D721Med (cell line): ENCODE data around the gene CCT6A.
"Not testable (repeated sequence)": the region's sequence is repeated elsewhere in the genome, so short reads cannot be mapped to it uniquely, and the experiment has no call there.

ENCODE experiments used
- DNase-seq: peaks from one replicate; pipeline ENCODE4 v3.0.0; 2011; ENCODE audit warnings: low spot score; ENCODE audit not compliant: insufficient read length
- FAIRE-seq: peaks from 2 replicates; lab custom pipeline; 2011; peaks lifted over from hg19 to GRCh38; lab: Jason Lieb, UNC
- CTCF ChIP-seq: IDR thresholded peaks from 2 replicates; pipeline ENCODE4 v1.5.1; 2012; ENCODE audit warnings: mild to moderate bottlenecking, control low read depth; ENCODE audit not compliant: insufficient read depth; ENCODE audit errors: missing control alignments

Gene CCT6A

GRCh38 chr7:56097700-56098099 is 46.1 kb downstream of the CCT6A start:
- DNase-seq (no peak), FAIRE-seq (no peak)
- TF ChIP-seq CTCF, result no peak

GRCh38 chr7:56098187-56099008 is 46.8 kb downstream of the CCT6A start:
- DNase-seq, FAIRE-seq: not testable (repeated sequence)

GRCh38 chr7:56099653-56100052 is 48.1 kb downstream of the CCT6A start:
- TF ChIP-seq CTCF, result no peak
- DNase-seq, result no peak
- FAIRE-seq, result no peak

- not testable (repeated sequence) for DNase-seq, FAIRE-seq
These were observed 52.6 kb downstream of the CCT6A start for GRCh38 chr7:56104138-56104537.

GRCh38 chr7:56105508-56105907 is 53.9 kb downstream of the CCT6A start:
- TF ChIP-seq CTCF, result no peak
- no peak for FAIRE-seq
- no peak for DNase-seq

- FAIRE-seq (peak; percentile 63), DNase-seq (peak; percentile 87)
- TF ChIP-seq CTCF, result no peak
These were observed 54.8 kb downstream of the CCT6A start, which contains the start of gene CHCHD2 for GRCh38 chr7:56106108-56107073. Gene CHCHD2, minus strand, starts transcription at chr7:56106476. Its CDS starts 63 bp downstream, at chr7:56106413.

DNA sequence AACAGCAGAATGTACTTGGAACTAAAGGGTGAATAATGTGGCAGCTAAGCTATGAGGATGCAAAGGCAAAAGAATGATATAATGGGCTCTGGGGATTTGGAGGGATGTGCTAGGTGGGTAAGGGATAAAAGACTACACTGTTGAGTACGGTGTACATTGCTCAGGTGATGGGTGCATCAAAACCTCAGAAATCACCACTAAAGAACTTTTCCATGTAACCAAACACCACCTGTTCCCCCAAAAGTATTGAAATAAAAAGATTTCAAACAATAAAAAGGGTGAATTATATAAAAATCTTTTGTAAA is 56.3 kb downstream of the CCT6A start:
- DNase-seq (no peak), FAIRE-seq (no peak)
- no peak for TF ChIP-seq CTCF

DNA sequence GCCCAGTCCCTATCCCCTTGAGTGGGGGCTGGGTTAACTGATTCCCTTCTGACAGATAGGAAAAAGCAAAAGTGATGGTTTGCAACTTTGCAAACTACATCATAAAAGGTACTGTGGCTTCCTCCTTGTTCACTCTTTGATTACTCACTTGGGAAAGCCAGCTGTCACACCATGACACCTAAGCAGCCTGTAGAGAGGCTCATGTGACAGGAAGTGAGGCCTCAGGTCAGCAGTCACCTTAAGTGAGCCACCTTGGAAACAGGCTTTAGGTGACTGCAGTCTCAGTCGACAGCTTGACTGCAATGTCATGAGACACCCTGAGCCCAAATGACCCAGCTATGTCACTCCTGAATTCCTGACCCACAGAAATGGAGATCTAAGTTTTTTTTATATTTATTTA is 59.0 kb downstream of the CCT6A start:
- TF ChIP-seq CTCF, result no peak
- DNase-seq (no peak), FAIRE-seq (no peak)

- not testable (repeated sequence) for DNase-seq, FAIRE-seq
These were observed 60.7 kb downstream of the CCT6A start for GRCh38 chr7:56112244-56112643.
